DND-41 (cell line): ENCODE data around the gene FSCN2.

ENCODE experiments used
- ATAC-seq: fragments of 200-7000 bp; cut with Tn5 transposase; 3 replicates; pipeline ENCODE4 v1.9.1; 2021; ENCODE audit warnings: low read depth; ENCODE audit not compliant: insufficient read depth
- DNase-seq: peaks from one replicate; pipeline ENCODE4 v3.0.0-alpha.2; 2020
- H2AFZ ChIP-seq: 2 replicates; pipeline ENCODE4 v1.6.0; 2012; ENCODE audit warnings: low read depth, low read length
- H3K27ac ChIP-seq: 2 replicates; pipeline ENCODE4 v1.5.1; 2012; ENCODE audit warnings: low read length, inconsistent platforms
- H3K27me3 ChIP-seq: fragments of 200-600 bp; sonication (generic); 2 replicates; pipeline ENCODE4 v1.6.0; 2012; ENCODE audit warnings: low read length, mild to moderate bottlenecking, inconsistent platforms; ENCODE audit not compliant: insufficient read depth, poor library complexity
- H3K36me3 ChIP-seq: 2 replicates; pipeline ENCODE4 v1.5.1; 2012; ENCODE audit warnings: low read length, inconsistent platforms; ENCODE audit not compliant: insufficient read depth
- H3K4me1 ChIP-seq: 2 replicates; pipeline ENCODE4 v1.5.1; 2012; ENCODE audit warnings: mild to moderate bottlenecking, low read length; ENCODE audit not compliant: insufficient read depth
- H3K4me2 ChIP-seq: 2 replicates; pipeline ENCODE4 v1.6.0; 2012; ENCODE audit warnings: mild to moderate bottlenecking, moderate library complexity, low read length, inconsistent platforms; ENCODE audit not compliant: insufficient read depth
- H3K4me3 ChIP-seq, 2 experiments: fragments of 200-600 bp in 1 of 2; shearing (Covaris generic) in 1 of 2; 2 replicates each; pipeline ENCODE4 v1.5.1; 2012 to 2016; ENCODE audit warnings: inconsistent platforms in 2 of 2, low read length in 2 of 2, mild to moderate bottlenecking in 2 of 2, low read depth in 1 of 2, moderate library complexity in 1 of 2
- H3K79me2 ChIP-seq: 2 replicates; pipeline ENCODE4 v1.6.0; 2012; ENCODE audit warnings: low read length, inconsistent platforms; ENCODE audit not compliant: insufficient read depth
- H3K9ac ChIP-seq: 2 replicates; pipeline ENCODE4 v1.6.0; 2012; ENCODE audit warnings: low read depth, mild to moderate bottlenecking, inconsistent platforms, low read length, moderate library complexity
- H3K9me3 ChIP-seq: 2 replicates; pipeline ENCODE4 v1.5.1; 2012; ENCODE audit warnings: low read length, moderate library complexity, mild to moderate bottlenecking, inconsistent platforms; ENCODE audit not compliant: insufficient read depth, severe bottlenecking
- H4K20me1 ChIP-seq: 2 replicates; pipeline ENCODE4 v1.6.0; 2012; ENCODE audit warnings: low read length; ENCODE audit not compliant: insufficient read depth
- CTCF ChIP-seq: IDR thresholded peaks from 2 replicates; pipeline ENCODE4 v1.5.1; 2012; ENCODE audit warnings: borderline replicate concordance, low read length, moderate library complexity, mild to moderate bottlenecking; ENCODE audit not compliant: poor library complexity, severe bottlenecking; ENCODE audit errors: extremely low read depth
- EZH2 ChIP-seq: IDR thresholded peaks from 3 replicates; pipeline ENCODE4 v1.6.1; 2012; ENCODE audit warnings: borderline replicate concordance, low read depth, mild to moderate bottlenecking, moderate library complexity, low read length, inconsistent platforms; ENCODE audit not compliant: severe bottlenecking

FSCN2 gene

GRCh38 chr17:81547614-81547982 lies 19.4 kb downstream of the FSCN2 start:
- H3K9me3 ChIP-seq = no peaks in the 10 kb centered on the region
- H3K4me2 ChIP-seq = no peak overlapping the region
- H3K79me2 ChIP-seq = peaks cover 36% of the 10 kb centered on the region
- no peak overlapping the region for H3K4me3 ChIP-seq
- ATAC-seq = no peak
- DNase-seq = no peak
- TF ChIP-seq CTCF = no peak
- no peak for TF ChIP-seq EZH2
- peaks cover 24% of the 10 kb centered on the region for H4K20me1 ChIP-seq
- no peaks in the 10 kb centered on the region for H3K27me3 ChIP-seq
- H2AFZ ChIP-seq = no peak overlapping the region
- H3K27ac ChIP-seq = no peak overlapping the region
- H3K9ac ChIP-seq = no peak overlapping the region
- peaks cover 84% of the 10 kb centered on the region for H3K36me3 ChIP-seq
- H3K4me1 ChIP-seq = peaks cover 27% of the 10 kb centered on the region

GRCh38 chr17:81549031-81549557 lies 20.9 kb downstream of the FSCN2 start:
- peaks cover 69% of the 10 kb centered on the region for H3K36me3 ChIP-seq
- H3K4me3 ChIP-seq = no peak overlapping the region
- no peak overlapping the region for H3K27ac ChIP-seq
- DNase-seq (no peak), ATAC-seq (no peak)
- no peak overlapping the region for H2AFZ ChIP-seq
- H3K27me3 ChIP-seq = no peaks in the 10 kb centered on the region
- H3K4me1 ChIP-seq = peaks cover 39% of the 10 kb centered on the region
- H3K4me2 ChIP-seq = peak overlapping the region; percentile 23; the same call in 1 of the 2 replicates
- H3K79me2 ChIP-seq = peaks cover 40% of the 10 kb centered on the region
- H3K9ac ChIP-seq = no peak overlapping the region
- TF ChIP-seq CTCF (no peak), EZH2 (no peak)
- H3K9me3 ChIP-seq = no peaks in the 10 kb centered on the region
- peaks cover 26% of the 10 kb centered on the region for H4K20me1 ChIP-seq

GRCh38 chr17:81549826-81550225 lies 21.6 kb downstream of the FSCN2 start:
- Histone ChIP-seq H3K4me3 (no peak overlapping the region), H3K27me3 (no peaks in the 10 kb centered on the region), H3K36me3 (peaks cover 63% of the 10 kb centered on the region), H4K20me1 (peaks cover 26% of the 10 kb centered on the region), H3K4me1 (peaks cover 44% of the 10 kb centered on the region), H3K79me2 (peaks cover 40% of the 10 kb centered on the region), H2AFZ (no peak overlapping the region), H3K9me3 (no peaks in the 10 kb centered on the region), H3K9ac (0 out of 2 replicates have a peak overlapping the region, but pooled peaks have one; percentile 10), H3K27ac (no peak overlapping the region), H3K4me2 (peak overlapping the region; percentile 98; the same call in 1 of the 2 replicates)
- no peak for TF ChIP-seq EZH2
- TF ChIP-seq CTCF = no peak
- DNase-seq (no peak), ATAC-seq (no peak)
